ENCODE results near the gene INTS14. TPM values are rescaled to one million over a fixed set of nuclear protein-coding genes. Genes with fewer than 3 reads are reported as not detected.

The INTS14 gene
- total RNA-seq, 2 experiments from 2014 or later, result 47.4 to 48.1 TPM

DNA sequence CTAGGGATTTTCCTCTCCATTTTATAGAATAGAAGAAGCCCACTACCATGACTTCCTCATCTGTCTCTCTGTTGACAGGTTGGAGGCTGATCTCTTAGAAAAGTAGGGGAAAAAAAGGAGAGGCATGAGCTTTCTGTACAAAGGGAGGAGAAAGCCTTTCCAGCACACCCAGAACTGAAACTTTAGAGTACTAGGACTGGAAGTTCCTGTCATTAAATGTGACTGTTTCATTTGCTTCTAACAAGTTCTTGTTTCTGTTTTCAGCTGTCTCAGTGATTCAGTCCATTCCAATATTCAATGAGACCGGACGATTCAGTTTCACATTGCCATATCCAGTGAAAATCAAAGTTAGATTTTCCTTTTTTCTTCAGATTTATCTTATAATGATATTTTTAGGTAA, 39.0 kb downstream of the INTS14 start:
- no peak for DNase-seq
- Mint-ChIP-seq H3K4me1 (ENCODE audit: low read depth) (no peaks in the 10 kb centered on the region), H3K27me3 (no peaks in the 10 kb centered on the region), H3K4me3 (no peak overlapping the region), H3K27ac (no peak overlapping the region), H3K9me3 (no peaks in the 10 kb centered on the region), H3K36me3 (ENCODE audit: low read depth) (peaks cover 10% of the 10 kb centered on the region)
- no peak for ATAC-seq
- POLR2A ChIA-PET, result interaction anchor here (0.8 kb wide), 1 partner anchor 41 kb away, joined by 3 read pairs; the partner anchor contains the start of gene HACD3
- TF ChIP-seq, protein P1, sequence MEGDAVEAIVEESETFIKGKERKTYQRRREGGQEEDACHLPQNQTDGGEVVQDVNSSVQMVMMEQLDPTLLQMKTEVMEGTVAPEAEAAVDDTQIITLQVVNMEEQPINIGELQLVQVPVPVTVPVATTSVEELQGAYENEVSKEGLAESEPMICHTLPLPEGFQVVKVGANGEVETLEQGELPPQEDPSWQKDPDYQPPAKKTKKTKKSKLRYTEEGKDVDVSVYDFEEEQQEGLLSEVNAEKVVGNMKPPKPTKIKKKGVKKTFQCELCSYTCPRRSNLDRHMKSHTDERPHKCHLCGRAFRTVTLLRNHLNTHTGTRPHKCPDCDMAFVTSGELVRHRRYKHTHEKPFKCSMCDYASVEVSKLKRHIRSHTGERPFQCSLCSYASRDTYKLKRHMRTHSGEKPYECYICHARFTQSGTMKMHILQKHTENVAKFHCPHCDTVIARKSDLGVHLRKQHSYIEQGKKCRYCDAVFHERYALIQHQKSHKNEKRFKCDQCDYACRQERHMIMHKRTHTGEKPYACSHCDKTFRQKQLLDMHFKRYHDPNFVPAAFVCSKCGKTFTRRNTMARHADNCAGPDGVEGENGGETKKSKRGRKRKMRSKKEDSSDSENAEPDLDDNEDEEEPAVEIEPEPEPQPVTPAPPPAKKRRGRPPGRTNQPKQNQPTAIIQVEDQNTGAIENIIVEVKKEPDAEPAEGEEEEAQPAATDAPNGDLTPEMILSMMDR (IDR thresholded peaks at IDR 0.05), result no peak
- intact Hi-C loops (cut with micrococcal nuclease), result no loop called here
- CTCF ChIA-PET, result no interaction called here

DNA sequence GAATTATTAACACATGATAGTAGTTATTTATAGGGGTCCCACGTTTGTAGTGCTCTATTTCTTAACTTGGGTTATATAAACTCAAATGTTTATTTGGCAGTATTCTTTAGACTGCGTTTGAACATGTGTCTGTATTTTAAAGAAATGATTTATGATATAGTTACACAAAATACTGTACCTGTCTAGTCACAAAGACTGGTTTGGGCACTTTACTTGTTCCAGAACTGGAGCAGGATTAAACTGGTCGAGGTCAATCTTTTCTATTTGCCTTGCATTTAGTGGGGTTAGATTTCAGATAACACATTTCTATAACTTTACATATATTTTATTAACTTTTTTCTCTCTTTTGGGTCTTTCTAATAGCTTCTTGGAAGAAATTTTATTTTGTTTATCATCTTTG, 41.2 kb downstream of the INTS14 start:
- ChIA-PET CTCF (no interaction called here), POLR2A (no interaction called here)
- H3K27ac Mint-ChIP-seq, result no peak overlapping the region

DNA sequence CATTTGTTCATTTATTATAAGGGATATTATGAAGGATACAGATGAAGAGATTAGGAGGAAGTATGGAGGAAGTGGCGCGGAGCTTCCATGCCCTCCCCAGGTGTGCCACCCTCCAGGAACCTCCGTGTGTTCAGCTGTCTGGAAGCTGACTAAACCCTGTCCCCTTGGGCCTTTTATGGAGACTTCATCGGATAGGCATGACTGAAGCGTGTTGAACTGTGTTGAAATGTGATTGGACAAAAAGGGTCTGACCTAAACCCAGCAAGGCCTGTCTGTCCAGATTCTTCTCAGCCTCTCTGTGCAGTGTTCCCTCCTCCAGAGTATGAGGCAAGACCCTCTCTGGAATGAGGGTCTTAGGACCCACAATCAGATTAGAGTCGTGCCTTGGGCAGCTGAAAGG, 49.0 kb downstream of the INTS14 start:
- ATAC-seq (no peak), DNase-seq (no peak)
- Mint-ChIP-seq H3K27me3 (no peaks in the 10 kb centered on the region), H3K36me3 (ENCODE audit: low read depth) (peaks cover 37% of the 10 kb centered on the region), H3K9me3 (no peaks in the 10 kb centered on the region), H3K4me3 (no peak overlapping the region), H3K4me1 (ENCODE audit: low read depth) (no peaks in the 10 kb centered on the region), H3K27ac (no peak overlapping the region)
- CTCF ChIA-PET, result no interaction called here
- POLR2A ChIA-PET, result no interaction called here
- TF ChIP-seq, protein P1 (IDR thresholded peaks at IDR 0.05), result no peak
- intact Hi-C loops (cut with micrococcal nuclease), result no loop called here

More for the DNA sequence above, 41.2 kb downstream of the INTS14 start:
- Mint-ChIP-seq H3K4me3 (no peak overlapping the region), H3K36me3 (ENCODE audit: low read depth) (peaks cover 28% of the 10 kb centered on the region), H3K9me3 (no peaks in the 10 kb centered on the region), H3K27me3 (no peaks in the 10 kb centered on the region), H3K4me1 (ENCODE audit: low read depth) (no peaks in the 10 kb centered on the region)
- intact Hi-C loops (cut with micrococcal nuclease), result no loop called here
- DNase-seq (no peak), ATAC-seq (no peak)
- TF ChIP-seq, protein P1 (IDR thresholded peaks at IDR 0.05), result no peak

DNA sequence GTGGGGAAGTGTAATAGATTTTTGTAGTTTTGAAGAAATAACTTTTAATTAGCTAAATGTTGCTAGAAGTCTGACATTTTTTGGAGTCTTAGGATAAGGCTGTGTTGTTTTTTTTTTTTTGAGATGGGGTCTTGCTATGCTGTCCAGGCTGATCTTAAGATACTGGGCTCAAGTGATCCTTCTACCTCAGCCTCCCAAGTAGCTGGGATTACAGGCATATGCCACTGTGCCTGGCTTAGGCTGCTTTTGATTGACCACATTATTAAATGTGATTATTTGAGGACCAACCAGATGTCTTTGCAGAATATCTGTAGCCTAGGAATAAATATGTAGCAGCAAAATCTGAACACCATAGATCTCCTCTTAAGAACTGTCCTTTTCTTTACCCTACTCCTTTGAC, 51.0 kb downstream of the INTS14 start:
- Mint-ChIP-seq H3K9me3 (no peaks in the 10 kb centered on the region), H3K36me3 (ENCODE audit: low read depth) (peaks cover 26% of the 10 kb centered on the region), H3K4me3 (no peak overlapping the region), H3K27ac (no peak overlapping the region), H3K27me3 (no peaks in the 10 kb centered on the region), H3K4me1 (ENCODE audit: low read depth) (no peaks in the 10 kb centered on the region)
- DNase-seq (no peak), ATAC-seq (no peak)
- intact Hi-C loops (cut with micrococcal nuclease), result no loop called here
- TF ChIP-seq, protein P1 (IDR thresholded peaks at IDR 0.05), result no peak
- ChIA-PET POLR2A (no interaction called here), CTCF (no interaction called here)

DNA sequence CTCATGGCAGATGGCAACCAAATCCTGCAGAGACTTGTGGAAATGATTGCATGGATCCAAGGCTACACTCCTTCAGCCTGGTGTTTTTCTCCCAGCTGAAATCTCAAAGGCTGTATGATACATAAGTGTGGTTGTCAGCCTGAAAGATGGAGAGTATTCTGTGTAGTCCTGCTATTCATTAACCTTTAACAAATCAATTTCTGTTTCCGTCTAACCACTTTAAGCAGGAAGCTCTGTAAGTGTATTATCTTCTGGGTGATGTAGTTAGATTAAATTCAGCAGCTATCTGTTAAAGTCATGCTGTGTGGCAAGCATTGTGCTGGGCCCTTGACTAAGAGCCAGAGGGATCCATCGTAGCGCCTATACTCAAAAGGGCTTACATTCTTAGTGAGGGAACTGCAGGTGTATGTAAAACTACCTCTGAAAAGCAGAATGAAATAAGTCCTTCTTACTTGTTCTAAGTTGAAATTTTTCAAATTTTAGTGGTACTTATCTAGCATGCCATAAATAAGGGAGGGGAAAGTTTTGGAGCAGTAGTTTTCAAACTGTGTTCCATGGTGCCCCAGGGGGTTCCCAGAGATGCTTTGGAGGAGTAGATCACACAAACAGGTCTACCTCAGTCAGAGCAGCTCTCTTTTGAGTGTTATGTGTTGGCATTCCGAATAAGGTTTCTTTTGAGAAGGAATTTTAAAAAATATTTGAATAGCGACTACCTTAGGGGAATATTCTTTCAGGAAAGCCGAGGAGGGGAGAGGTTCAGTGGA, 51.8 kb downstream of the INTS14 start:
- DNase-seq (no peak), ATAC-seq (no peak)
- H3K4me1 Mint-ChIP-seq (ENCODE audit: low read depth), result no peaks in the 10 kb centered on the region
- TF ChIP-seq, protein P1 (IDR thresholded peaks at IDR 0.05), result no peak
- peaks cover 19% of the 10 kb centered on the region for H3K36me3 Mint-ChIP-seq (ENCODE audit: low read depth)
- H3K9me3 Mint-ChIP-seq, result no peaks in the 10 kb centered on the region
- CTCF ChIA-PET, result interaction anchor here (0.6 to 1.4 kb wide), 2 partner anchors 10 to 16 kb away, joined by 3 read pairs; no protein-coding TSS in a partner anchor
- no peak overlapping the region for H3K27ac Mint-ChIP-seq
- no peak overlapping the region for H3K4me3 Mint-ChIP-seq
- H3K27me3 Mint-ChIP-seq, result no peaks in the 10 kb centered on the region
- intact Hi-C loops (cut with micrococcal nuclease), result no loop called here
- POLR2A ChIA-PET, result interaction anchor here (0.8 kb wide), 1 partner anchor 36 kb away, joined by 4 read pairs; no protein-coding TSS in a partner anchor
